ENCODE data around the gene UPB1. TPM values are rescaled to one million over a fixed set of nuclear protein-coding genes. Genes with fewer than 3 reads are reported as not detected.

Gene UPB1
- total RNA-seq (1 to 10 TPM in 3 of 9 donors, under 1 TPM in 6; 0.35 to 1.9 (median 0.80) TPM), polyA plus RNA-seq (1 to 10 TPM in 1 of 2 donors, under 1 TPM in 1; 0.24 to 1.8 TPM)
- long read RNA-seq, donor 1, partial matches to known transcripts, result 0 of 2 reads
- long read RNA-seq, donor 1, other reads (novel, unspliced or antisense), result 2 of 2 reads
- long read RNA-seq, donor 2, result 0 reads
- long read RNA-seq, donor 3, result 0 reads

DNA sequence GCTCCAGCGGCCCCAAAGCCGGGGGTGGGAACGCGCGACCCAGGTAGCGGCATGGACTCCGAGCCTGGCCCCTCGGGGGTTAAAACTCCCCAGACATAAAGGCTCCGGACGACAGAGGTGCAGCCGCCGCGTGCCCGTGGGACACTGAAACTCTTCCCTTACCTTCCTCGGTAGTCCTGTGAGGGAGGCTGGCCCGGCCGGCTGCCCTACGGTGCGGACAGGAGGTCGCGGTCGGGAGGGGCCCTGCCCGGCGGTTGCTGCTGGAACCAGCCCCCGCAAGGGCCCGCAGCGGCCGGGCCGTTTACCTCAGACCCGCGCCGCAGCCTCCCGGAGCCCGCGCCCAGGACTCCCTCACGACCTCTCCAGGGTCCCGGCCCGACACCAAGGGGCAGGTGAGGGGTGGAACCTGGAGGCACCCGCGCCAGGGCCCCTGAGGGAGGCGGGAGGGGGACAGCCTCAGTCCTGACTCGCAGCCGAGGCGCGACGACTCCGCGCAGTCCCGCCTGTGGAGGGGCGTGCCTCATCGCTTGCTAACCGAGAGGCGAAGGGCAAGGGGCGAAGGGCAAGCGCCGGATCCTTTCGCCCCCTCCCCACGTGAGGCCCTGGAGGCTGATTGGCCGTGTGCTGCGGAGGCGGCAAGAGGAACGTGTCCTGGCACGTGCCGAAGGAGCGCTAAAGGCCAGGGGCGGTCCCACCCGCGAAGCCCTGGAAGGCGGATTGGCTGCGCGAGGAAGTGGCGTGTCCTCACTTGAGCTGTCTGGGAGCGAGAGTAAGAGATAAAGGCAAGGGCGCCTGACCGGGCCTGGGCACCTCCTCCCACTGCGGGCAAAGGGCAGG is at the start of gene UPB1:
Gene UPB1, plus strand, starts transcription at position 805 of the 837 bp plus-strand sequence. CDS start 72 bp downstream, outside the sequence.
- H3K27ac ChIP-seq, result no peak within 1 kb of the TSS
- peaks cover 0 to 8% (median 0%) of the 10 kb centered on the region in 12 donors for H3K4me1 ChIP-seq
- TF ChIP-seq POLR2A (IDR thresholded peaks at IDR 0.05), result no peak
- TF ChIP-seq, protein P1, sequence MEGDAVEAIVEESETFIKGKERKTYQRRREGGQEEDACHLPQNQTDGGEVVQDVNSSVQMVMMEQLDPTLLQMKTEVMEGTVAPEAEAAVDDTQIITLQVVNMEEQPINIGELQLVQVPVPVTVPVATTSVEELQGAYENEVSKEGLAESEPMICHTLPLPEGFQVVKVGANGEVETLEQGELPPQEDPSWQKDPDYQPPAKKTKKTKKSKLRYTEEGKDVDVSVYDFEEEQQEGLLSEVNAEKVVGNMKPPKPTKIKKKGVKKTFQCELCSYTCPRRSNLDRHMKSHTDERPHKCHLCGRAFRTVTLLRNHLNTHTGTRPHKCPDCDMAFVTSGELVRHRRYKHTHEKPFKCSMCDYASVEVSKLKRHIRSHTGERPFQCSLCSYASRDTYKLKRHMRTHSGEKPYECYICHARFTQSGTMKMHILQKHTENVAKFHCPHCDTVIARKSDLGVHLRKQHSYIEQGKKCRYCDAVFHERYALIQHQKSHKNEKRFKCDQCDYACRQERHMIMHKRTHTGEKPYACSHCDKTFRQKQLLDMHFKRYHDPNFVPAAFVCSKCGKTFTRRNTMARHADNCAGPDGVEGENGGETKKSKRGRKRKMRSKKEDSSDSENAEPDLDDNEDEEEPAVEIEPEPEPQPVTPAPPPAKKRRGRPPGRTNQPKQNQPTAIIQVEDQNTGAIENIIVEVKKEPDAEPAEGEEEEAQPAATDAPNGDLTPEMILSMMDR (IDR thresholded peaks at IDR 0.05), result no peak
- 50 to 76% (median 58%) methylated on average over 56 to 76 of the region's 76 CpGs for WGBS, 4 donors
- intact Hi-C loops (cut with DNase I), result no loop called here
- DNase-seq (no peak), ATAC-seq (peak in 2 of 4 donors; percentile 32 to 41)
- H3K9me3 ChIP-seq, result no peaks in the 10 kb centered on the region
- H3K27me3 ChIP-seq, result peaks cover 0 to 19% (median 0%) of the 10 kb centered on the region in 9 donors
- no peaks in the 10 kb centered on the region for H3K36me3 ChIP-seq
- peak within 1 kb of the TSS in 11 of 12 donors; percentile 2 to 45 (median 33) for H3K4me3 ChIP-seq

DNA sequence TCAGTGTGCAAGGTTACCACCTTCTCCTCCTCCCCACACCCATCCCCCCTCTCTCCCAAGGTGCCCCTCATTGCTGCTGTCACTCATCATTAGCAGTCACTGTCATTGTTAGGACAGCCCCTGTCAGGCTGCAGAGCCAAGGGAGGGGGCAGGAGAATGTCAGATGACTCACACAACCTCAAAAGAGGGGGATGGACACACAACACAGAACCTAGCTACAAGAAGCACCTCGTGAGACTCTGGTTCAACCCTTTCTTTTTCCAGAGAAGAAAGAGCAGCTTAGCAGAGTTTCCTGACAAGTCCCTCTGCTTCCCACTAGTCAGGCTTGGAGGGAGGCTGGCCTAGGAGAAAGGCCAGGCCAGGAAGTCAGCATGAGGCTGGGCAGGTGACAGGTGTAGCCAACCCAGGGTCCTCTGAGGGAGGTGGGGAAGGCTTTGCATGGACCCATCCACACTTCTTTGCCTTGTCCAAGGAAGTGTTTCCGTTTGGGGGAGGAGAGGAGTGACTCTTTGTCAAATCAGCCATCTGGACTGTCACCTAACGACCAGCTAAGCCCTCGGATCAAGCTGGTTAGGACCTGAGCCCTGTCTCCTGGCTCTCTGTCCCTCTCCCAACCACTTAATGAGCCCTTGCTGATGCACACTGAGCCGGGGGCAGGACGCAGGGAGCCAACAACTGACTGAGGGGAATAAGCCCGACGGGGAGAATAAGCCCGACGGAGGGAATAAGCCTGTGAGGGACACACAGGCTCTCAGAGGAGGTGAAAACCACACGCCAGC is 49.5 kb upstream of the UPB1 start:
- WGBS, 4 donors, result 71 to 77% (median 72%) methylated on average over 11 of the region's 11 CpGs
- peak in 1 of 4 donors; percentile 11 for ATAC-seq

DNA sequence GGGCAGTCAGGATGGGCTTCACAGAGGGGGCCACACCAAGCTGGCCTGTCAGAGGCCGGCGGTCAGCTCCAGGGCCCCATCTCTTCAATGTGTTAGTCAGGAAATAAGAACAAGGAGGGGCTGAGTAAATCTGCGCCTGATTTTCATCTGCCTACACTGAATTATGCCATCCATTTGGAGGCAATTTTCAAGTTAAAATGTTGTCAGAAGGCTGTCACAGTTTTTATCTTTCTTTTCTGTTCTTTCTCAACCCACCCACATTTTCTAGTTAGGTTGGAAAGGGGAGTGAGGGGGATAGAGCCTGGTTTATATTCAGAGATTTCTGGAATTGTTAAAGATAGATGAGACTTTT is 48.9 kb upstream of the UPB1 start:
- no peak overlapping the region for H3K4me3 ChIP-seq
- H3K9me3 ChIP-seq, result peaks cover 0 to 2% (median 0%) of the 10 kb centered on the region in 12 donors
- peaks cover 0 to 25% (median 4%) of the 10 kb centered on the region in 9 donors for H3K36me3 ChIP-seq
- ATAC-seq, result no peak
- intact Hi-C loops (cut with DNase I), result no loop called here
- WGBS, 4 donors, result 83 to 94% (median 90%) methylated on average over 3 of the region's 3 CpGs
- H3K27me3 ChIP-seq, result no peaks in the 10 kb centered on the region
- TF ChIP-seq, protein P1 (IDR thresholded peaks at IDR 0.05), result no peak
- no peak for TF ChIP-seq POLR2A (IDR thresholded peaks at IDR 0.05)
- peak overlapping the region in 1 of 12 donors; percentile 2 for H3K27ac ChIP-seq
- H3K4me1 ChIP-seq, result peaks cover 0 to 54% (median 30%) of the 10 kb centered on the region in 12 donors
- no peak for DNase-seq

More for the DNA sequence above, 49.5 kb upstream of the UPB1 start:
- Histone ChIP-seq H3K4me3 (no peak overlapping the region), H3K27ac (peak overlapping the region in 1 of 12 donors; percentile 2), H3K9me3 (no peaks in the 10 kb centered on the region), H3K36me3 (peaks cover 0 to 31% (median 5%) of the 10 kb centered on the region in 9 donors), H3K4me1 (peaks cover 0 to 55% (median 25%) of the 10 kb centered on the region in 12 donors), H3K27me3 (no peaks in the 10 kb centered on the region)
- DNase-seq, result no peak
- intact Hi-C loops (cut with DNase I), result no loop called here
- TF ChIP-seq, protein P1 (IDR thresholded peaks at IDR 0.05), result no peak
- TF ChIP-seq POLR2A (IDR thresholded peaks at IDR 0.05), result no peak
